Suppressor macrophage treated with lipopolysaccharide for 1 hour (primary cell): Measurements from ENCODE around the gene TTK.
"Not testable (repeated sequence)": the region's sequence is repeated elsewhere in the genome, so short reads cannot be mapped to it uniquely, and the experiment has no call there.

Experiments
- DNase-seq, 3 donors: peaks; one replicate each; pipeline ENCODE4 v3.0.0-alpha.2; 2020 to 2022

Gene TTK

DNA sequence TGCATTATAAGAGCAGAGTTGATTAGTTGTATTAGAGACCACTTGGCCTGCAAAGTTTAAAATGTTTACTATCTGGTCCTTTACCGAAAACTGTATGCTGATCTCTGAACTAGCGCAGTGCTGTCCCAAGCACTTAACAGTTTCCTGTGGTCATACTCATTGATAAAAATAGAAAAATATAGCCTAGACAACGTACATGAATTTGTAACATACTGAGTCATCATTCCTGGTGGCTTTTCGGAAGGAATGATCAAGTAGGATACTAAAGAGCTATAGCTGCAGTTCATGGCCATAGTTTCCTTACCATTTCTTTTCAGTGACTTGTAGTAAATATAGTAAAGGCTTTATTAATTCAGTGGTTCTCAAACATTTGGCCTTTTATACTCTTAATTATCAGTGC, 18.4 kb downstream of the TTK start:
- DNase-seq = no peak

DNA sequence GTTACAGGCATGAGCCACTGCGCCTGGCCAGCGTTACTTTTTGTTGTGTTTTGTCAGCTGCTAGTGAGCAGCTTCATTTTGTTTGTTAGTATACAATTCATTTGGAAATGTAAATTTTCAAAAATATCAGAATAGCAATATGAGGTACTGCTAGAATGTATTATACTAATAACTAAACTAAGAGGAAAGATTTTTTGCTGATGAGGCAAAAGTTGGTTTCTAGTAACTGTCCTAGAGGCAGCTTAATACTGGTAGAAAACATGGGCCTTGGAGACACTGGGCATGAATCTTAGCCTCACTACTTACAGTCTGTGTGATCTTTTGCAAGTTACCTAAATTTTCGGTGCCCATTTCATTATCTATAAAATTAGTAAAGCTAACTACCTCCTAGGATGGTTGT, 24.1 kb downstream of the TTK start:
- no peak for DNase-seq

GRCh38 chr6:80029470-80029869, 25.0 kb downstream of the TTK start:
- peak; percentile 72 to 83 (median 80) for DNase-seq

GRCh38 chr6:80048220-80048619, 43.8 kb downstream of the TTK start:
- DNase-seq = not testable (repeated sequence)

DNA sequence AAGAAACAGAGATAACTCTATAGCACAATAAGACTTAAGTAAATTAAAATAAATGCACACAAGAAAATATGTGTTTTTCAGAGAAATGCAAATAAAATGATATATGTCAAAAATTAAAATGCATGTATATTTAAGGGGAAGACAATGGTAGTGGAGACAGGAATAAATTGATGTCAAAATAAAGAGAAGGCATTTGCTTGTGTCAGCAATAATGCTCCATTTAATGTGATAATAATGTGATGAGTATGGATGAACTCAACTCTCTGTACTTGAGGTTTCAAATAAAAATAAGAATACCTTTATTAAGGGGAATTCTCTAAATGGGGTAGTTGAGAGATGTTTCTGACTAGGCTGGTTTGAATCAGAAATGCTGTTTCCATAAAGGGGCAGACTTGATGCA, 56.3 kb downstream of the TTK start:
- DNase-seq = no peak

DNA sequence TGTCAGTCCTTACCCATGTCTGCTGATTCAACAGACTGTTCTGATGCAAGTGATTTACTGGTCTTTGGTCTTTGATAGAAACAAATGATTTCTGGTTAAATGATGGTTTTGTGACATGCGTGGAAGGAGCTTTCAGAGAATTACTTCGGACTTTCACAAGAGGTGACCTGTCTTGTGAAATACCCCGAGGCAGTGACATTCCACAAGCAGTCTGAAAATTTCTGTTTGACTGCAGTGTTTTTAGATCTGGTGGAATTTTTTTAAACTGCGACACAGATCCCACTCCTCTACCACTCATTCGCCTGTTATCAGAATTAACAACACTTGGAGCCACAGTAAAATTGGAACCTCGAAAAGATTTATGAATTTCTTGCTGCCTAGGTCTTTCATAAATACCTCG, 63.7 kb downstream of the TTK start:
- not testable (repeated sequence) for DNase-seq

- DNase-seq = not testable (repeated sequence)
Measured at GRCh38 chr6:80070431-80070830, 66.0 kb downstream of the TTK start.

GRCh38 chr6:80077067-80077466, 72.6 kb downstream of the TTK start:
- DNase-seq = no peak

DNA sequence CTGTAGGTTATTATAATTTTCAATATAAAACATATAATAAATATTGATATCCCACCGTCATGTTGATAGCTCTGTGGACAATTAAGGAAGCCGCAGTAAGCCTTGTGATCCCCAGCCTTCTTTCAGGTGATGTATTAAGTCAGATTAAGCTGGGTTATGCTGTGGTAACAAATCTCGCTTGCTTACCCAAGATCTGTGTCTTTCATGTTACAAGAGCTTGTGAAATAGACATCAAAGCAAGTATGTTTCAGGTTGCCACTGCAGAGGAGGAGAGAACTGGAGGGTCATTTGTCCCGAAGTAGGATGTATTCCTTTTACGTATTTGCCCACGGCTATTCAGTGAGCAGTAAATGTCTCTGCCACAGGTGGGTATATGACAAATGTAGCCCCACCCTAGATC, 84.2 kb downstream of the TTK start:
- DNase-seq = no peak

GRCh38 chr6:80091506-80091905, 87.1 kb downstream of the TTK start:
- no peak for DNase-seq
